Spleen (tissue), 11 donors: Measurements from ENCODE around the gene RABGGTA. TPM values are rescaled to one million over a fixed set of nuclear protein-coding genes. Genes with fewer than 3 reads are reported as not detected.

ENCODE experiments used
- DNase-seq: peaks from one replicate; pipeline ENCODE4 v3.0.0-alpha.2; 2020
- H3K27ac ChIP-seq, 8 donors: fragments of 200-600 bp; sonication (generic) in 7 of 8; 1 replicate in 4 of 8; 2 replicates in 4 of 8; pipeline versions ENCODE4 v1.5.0 to v1.8.0; 2016 to 2021; ENCODE audit warnings: inconsistent platforms in 4 of 8, mild to moderate bottlenecking in 4 of 8, moderate library complexity in 1 of 8
- H3K27me3 ChIP-seq, 7 donors: fragments of 200-600 bp; sonication (generic) in 6 of 7; replicated peaks in 1 of 7; 1 replicate in 4 of 7; 2 replicates in 3 of 7; pipeline versions ENCODE4 v1.5.0 to v1.8.0; 2016 to 2021; ENCODE audit warnings: inconsistent platforms in 3 of 7, mild to moderate bottlenecking in 1 of 7
- H3K36me3 ChIP-seq, 6 donors: fragments of 200-600 bp; sonication (generic) in 5 of 6; 1 replicate in 4 of 6; 2 replicates in 2 of 6; pipeline versions ENCODE4 v1.5.0 to v1.8.0; 2016 to 2021; ENCODE audit warnings: inconsistent platforms in 2 of 6
- H3K4me1 ChIP-seq, 6 donors: fragments of 200-600 bp; sonication (generic) in 5 of 6; 1 replicate in 3 of 6; 2 replicates in 3 of 6; pipeline versions ENCODE4 v1.5.0 to v1.8.0; 2016 to 2021; ENCODE audit warnings: inconsistent platforms in 3 of 6
- H3K4me3 ChIP-seq, 8 donors: fragments of 200-600 bp; sonication (generic) in 7 of 8; 1 replicate in 4 of 8; 2 replicates in 4 of 8; pipeline versions ENCODE4 v1.5.0 to v1.8.0; 2016 to 2021; ENCODE audit warnings: inconsistent platforms in 4 of 8, mild to moderate bottlenecking in 4 of 8, moderate library complexity in 2 of 8
- H3K9me3 ChIP-seq, 8 donors: fragments of 200-600 bp; sonication (generic) in 7 of 8; 1 replicate in 4 of 8; 2 replicates in 4 of 8; pipeline versions ENCODE4 v1.5.0 to v1.8.0; 2016 to 2021; ENCODE audit warnings: inconsistent platforms in 4 of 8
- CTCF ChIP-seq, 11 experiments: fragments of 200-600 bp in 7 of 11; fragments of 450-650 bp in 4 of 11; sonication (generic) in 4 of 11; IDR thresholded peaks in 8 of 11; conservative IDR thresholded peaks in 3 of 11; 1 replicate in 7 of 11; 2 replicates in 4 of 11; pipeline versions ENCODE4 v1.4.0 to v1.8.0; 2016 to 2021; ENCODE audit warnings: antibody characterized with exemption in 11 of 11, inconsistent platforms in 4 of 11, mild to moderate bottlenecking in 1 of 11
- POLR2A ChIP-seq, 3 donors: fragments of 450-650 bp; IDR thresholded peaks; one replicate each; pipeline ENCODE4 v1.5.1; 2017; ENCODE audit warnings: antibody characterized with exemption in 3 of 3, mild to moderate bottlenecking in 1 of 3
- POLR2AphosphoS5 ChIP-seq, 3 donors: sonication (generic); formaldehyde crosslinking; IDR thresholded peaks; one replicate each; pipeline ENCODE4 v1.5.1; 2017; ENCODE audit warnings: antibody characterized with exemption in 3 of 3
- WGBS, 5 donors: extraction: QIAGEN DNeasy Blood & Tissue Kit in 3 of 5; methylation state at CpG; one replicate each; pipeline versions ENCODE4 v1.1.5 to v1.1.7; 2013 to 2018; 5-methylcytosine and 5-hydroxymethylcytosine counted together
- intact Hi-C: fragments of 100-400 bp; cut with DNase I; formaldehyde crosslinking; loops from one replicate; pipeline ENCODE4 v1.15.0; 2023; ENCODE audit warnings: low total_unique reads
- polyA plus RNA-seq, 3 donors: library from polyadenylated mRNA; stranded (reverse); fragments of 200-250 nt; gene quantifications; one replicate each; pipeline ENCODE4 v1.2.1, GENCODE V29; 2013
- total RNA-seq, 7 donors: library from RNA; depleted of rRNA in 3 of 7; stranded (reverse); fragments of >200 nt in 3 of 7; fragmentation: NEBNext Ultra II Directional in 4 of 7; extraction: Animal tissue kit (Norgen Biotek cat#: 25700) in 4 of 7; gene quantifications; one replicate each; pipeline versions ENCODE4 v1.1.0 to v1.2.1, GENCODE V29; 2016 to 2021
- donor health status: healthy with polysubstance abuse.
- donor health status: DM: no; HTN: no; CAD: no; lungs with moderate emphysema.
- donor health status: DM: no; HTN: no; CAD: no.
- donor health status: Bipolar disorder and iron deficiency.
- donor health status: healthy.
- donor health status: DM: no; HTN: no; CAD: no.
- donor health status: DM: yes; HTN: yes; CAD: no.

The RABGGTA gene
- total and polyA plus RNA-seq, 10 donors = 22.5 to 63.0 (median 47.0) TPM

- H3K9me3 ChIP-seq = no peaks in the 10 kb centered on the region
- peak overlapping the region in 1 of 8 donors; percentile 83 for H3K4me3 ChIP-seq
- H3K4me1 ChIP-seq = peaks cover 39 to 84% (median 53%) of the 10 kb centered on the region in 6 donors
- intact Hi-C loops = no loop called here
- peak overlapping the region in 4 of 8 donors; percentile 23 to 99 (median 98) for H3K27ac ChIP-seq
- peaks cover 3 to 64% (median 57%) of the 10 kb centered on the region in 6 donors for H3K36me3 ChIP-seq
- H3K27me3 ChIP-seq = no peaks in the 10 kb centered on the region
- TF ChIP-seq POLR2AphosphoS5 (IDR thresholded peaks at IDR 0.05) (no peak), CTCF (IDR thresholded peaks at IDR 0.05 in 8 of 11, conservative IDR thresholded peaks at IDR 0.05 in 3 of 11) (no peak), POLR2A (IDR thresholded peaks at IDR 0.05) (no peak)
- peak; percentile 60 for DNase-seq
- WGBS, 5 donors = 92 to 96% (median 93%) methylated on average over 9 of the region's 9 CpGs
Observed at GRCh38 chr14:24240110-24240918, 31.1 kb downstream of the RABGGTA start.

GRCh38 chr14:24238527-24239037 is 32.8 kb downstream of the RABGGTA start:
- TF ChIP-seq POLR2AphosphoS5 (IDR thresholded peaks at IDR 0.05) (no peak), CTCF (IDR thresholded peaks at IDR 0.05 in 8 of 11, conservative IDR thresholded peaks at IDR 0.05 in 3 of 11) (no peak), POLR2A (IDR thresholded peaks at IDR 0.05) (no peak)
- Histone ChIP-seq H3K27ac (peak overlapping the region in 5 of 8 donors; percentile 23 to 99 (median 39)), H3K27me3 (no peaks in the 10 kb centered on the region), H3K36me3 (peaks cover 3 to 81% (median 65%) of the 10 kb centered on the region in 6 donors), H3K4me1 (peaks cover 44 to 92% (median 65%) of the 10 kb centered on the region in 6 donors), H3K9me3 (no peaks in the 10 kb centered on the region), H3K4me3 (no peak overlapping the region)
- intact Hi-C loops = no loop called here
- 89 to 93% (median 91%) methylated on average over 5 of the region's 5 CpGs for WGBS, 5 donors
- DNase-seq = peak; percentile 47

GRCh38 chr14:24238123-24238522 is 33.3 kb downstream of the RABGGTA start:
- intact Hi-C loops = no loop called here
- peak; percentile 62 for DNase-seq
- Histone ChIP-seq H3K36me3 (peaks cover 3 to 81% (median 65%) of the 10 kb centered on the region in 6 donors), H3K27me3 (no peaks in the 10 kb centered on the region), H3K9me3 (no peaks in the 10 kb centered on the region), H3K4me1 (peaks cover 46 to 92% (median 65%) of the 10 kb centered on the region in 6 donors), H3K27ac (peak overlapping the region in 3 of 8 donors; percentile 36 to 99 (median 99)), H3K4me3 (no peak overlapping the region)
- 86 to 96% (median 91%) methylated on average over 5 of the region's 5 CpGs for WGBS, 5 donors
- peak in 1 of 3 donors; percentile 4 for TF ChIP-seq POLR2AphosphoS5 (IDR thresholded peaks at IDR 0.05)
- TF ChIP-seq POLR2A (IDR thresholded peaks at IDR 0.05) = no peak

GRCh38 chr14:24237463-24237955 is 33.9 kb downstream of the RABGGTA start:
- WGBS, 5 donors = 76 to 100% (median 91%) methylated on average over 2 of the region's 2 CpGs
- intact Hi-C loops = no loop called here
- DNase-seq = no peak

More at GRCh38 chr14:24237463-24237955, 33.9 kb downstream of the RABGGTA start:
- Histone ChIP-seq H3K9me3 (no peaks in the 10 kb centered on the region), H3K27me3 (no peaks in the 10 kb centered on the region), H3K4me3 (no peak overlapping the region), H3K36me3 (peaks cover 3 to 81% (median 65%) of the 10 kb centered on the region in 6 donors), H3K27ac (peak overlapping the region in 1 of 8 donors; percentile 99), H3K4me1 (peaks cover 47 to 95% (median 67%) of the 10 kb centered on the region in 6 donors)
- no peak for TF ChIP-seq POLR2AphosphoS5 (IDR thresholded peaks at IDR 0.05)
- no peak for TF ChIP-seq POLR2A (IDR thresholded peaks at IDR 0.05)
- no peak for TF ChIP-seq CTCF (IDR thresholded peaks at IDR 0.05 in 8 of 11, conservative IDR thresholded peaks at IDR 0.05 in 3 of 11)
